Measurements from ENCODE around the gene PDZD7. TPM values are rescaled to one million over a fixed set of nuclear protein-coding genes. Genes with fewer than 3 reads are reported as not detected.
A peak's percentile ranks its signal among the peaks of the same experiment; 100 is the strongest.

The PDZD7 gene
- total RNA-seq (2014; rRNA removed; shearing (Covaris generic)) = 0.80 and 1.6 TPM in 2 replicates
- 1.2 and 1.3 TPM in 2 replicates for polyA plus RNA-seq (2015; cell fraction: cytosol; rRNA removed)
- polyA plus RNA-seq (2015; cell fraction: nucleus; rRNA removed) = 2.8 and 4.4 TPM in 2 replicates

GRCh38 chr10:101031128-101031795 is at the start of gene PDZD7, which contains the start of gene SFXN3:
PDZD7 (minus strand) TSS chr10:101031129; CDS start chr10:101030219, 910 bp downstream.
SFXN3 (plus strand) TSS chr10:101031234; CDS start chr10:101034695, 3,461 bp downstream.
- peak; percentile 89 for DNase-seq (ENCODE audit: low read depth)

- no peak for DNase-seq (ENCODE audit: low read depth)
Observed at GRCh38 chr10:101079874-101080273, 48.9 kb upstream of the PDZD7 start.

DNA sequence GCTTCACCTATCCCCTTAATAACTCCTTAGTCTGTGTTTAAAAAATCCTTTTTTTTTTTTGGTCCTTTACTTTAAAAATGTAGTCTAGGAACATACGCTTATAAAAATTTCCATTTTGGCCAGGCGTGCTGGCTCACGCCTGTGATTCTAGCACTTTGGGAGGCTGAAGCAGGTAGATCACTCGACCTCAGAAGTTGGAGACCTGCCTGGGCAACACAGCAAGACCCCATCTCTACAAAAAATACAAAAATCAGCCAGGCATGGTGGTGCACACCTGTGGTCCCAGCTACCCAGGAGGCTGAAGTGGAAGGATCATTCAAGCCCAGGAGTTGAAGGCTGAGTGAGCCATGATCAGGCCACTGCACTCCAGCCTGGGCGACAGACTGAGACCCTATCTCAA is 45.7 kb upstream of the PDZD7 start:
- DNase-seq (ENCODE audit: low read depth) = no peak

GRCh38 chr10:101075775-101076174 is 44.8 kb upstream of the PDZD7 start:
- no peak for DNase-seq (ENCODE audit: low read depth)

GRCh38 chr10:101073631-101074030 is 42.7 kb upstream of the PDZD7 start:
- no peak for DNase-seq (ENCODE audit: low read depth)

GRCh38 chr10:101072923-101073322 is 42.0 kb upstream of the PDZD7 start:
- DNase-seq (ENCODE audit: low read depth) = no peak

GRCh38 chr10:101071885-101072433 is 41.0 kb upstream of the PDZD7 start:
- no peak for DNase-seq (ENCODE audit: low read depth)

- DNase-seq (ENCODE audit: low read depth) = no peak
Observed at GRCh38 chr10:101071267-101071884, 40.4 kb upstream of the PDZD7 start.

DNA sequence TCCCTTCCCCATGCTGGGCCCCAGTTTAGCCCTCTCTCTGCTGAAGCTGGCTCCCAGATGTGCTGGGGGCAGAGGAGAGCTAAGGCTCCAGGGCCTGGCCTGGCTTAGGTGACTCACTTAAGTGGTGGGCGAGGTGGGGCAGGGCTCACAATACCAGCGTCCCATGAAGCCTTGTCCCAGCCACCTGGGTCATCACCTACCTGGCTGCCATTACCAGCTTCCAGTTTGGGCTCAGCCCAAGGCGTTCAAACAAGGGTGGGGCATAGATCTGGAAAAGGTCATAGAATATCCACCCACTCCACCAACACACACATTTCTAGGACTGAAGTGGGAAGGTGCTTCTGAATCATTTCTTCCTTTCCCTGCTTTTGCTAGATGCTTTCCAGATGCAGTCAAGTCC is 39.2 kb upstream of the PDZD7 start:
- DNase-seq (ENCODE audit: low read depth) = no peak

GRCh38 chr10:101069441-101069840 is 38.5 kb upstream of the PDZD7 start:
- DNase-seq (ENCODE audit: low read depth) = no peak

GRCh38 chr10:101067356-101068083 is 36.6 kb upstream of the PDZD7 start:
- peak; percentile 74 for DNase-seq (ENCODE audit: low read depth)

GRCh38 chr10:101066896-101067355 is 36.0 kb upstream of the PDZD7 start:
- no peak for DNase-seq (ENCODE audit: low read depth)

GRCh38 chr10:101066146-101066895 is 35.4 kb upstream of the PDZD7 start:
- DNase-seq (ENCODE audit: low read depth) = peak; percentile 89

DNA sequence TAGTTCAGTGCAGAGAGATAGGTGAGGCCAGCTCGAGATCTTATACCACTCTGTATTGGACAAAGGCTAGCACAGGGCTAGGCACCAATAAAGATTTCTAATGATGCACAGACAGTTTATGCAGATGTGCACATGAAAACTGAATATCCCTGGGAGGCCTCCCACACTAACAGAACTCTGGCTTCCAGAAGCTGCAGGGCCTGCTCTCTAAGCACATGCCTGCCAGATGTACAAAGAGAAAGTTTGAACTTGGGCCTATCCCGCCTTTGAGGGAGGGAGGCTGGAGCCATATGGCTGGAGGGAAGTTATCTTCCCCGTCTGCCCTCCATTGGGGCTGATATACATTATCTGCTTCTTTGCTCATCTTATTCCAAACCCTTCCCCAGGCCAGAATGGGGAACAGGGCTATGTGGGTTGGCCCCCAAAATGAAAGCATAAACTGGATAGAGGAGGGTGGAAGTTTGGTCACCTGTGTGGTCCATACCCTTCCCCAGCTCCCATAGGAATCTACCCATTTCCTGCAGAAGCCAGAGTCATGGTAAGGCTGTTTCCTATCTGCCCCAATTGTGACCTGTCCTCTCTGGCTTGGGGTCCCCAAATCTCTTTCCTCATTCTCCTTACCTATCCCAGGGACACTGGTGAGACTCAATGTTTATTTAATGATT is 34.7 kb upstream of the PDZD7 start:
- DNase-seq (ENCODE audit: low read depth) = peak; percentile 18

DNA sequence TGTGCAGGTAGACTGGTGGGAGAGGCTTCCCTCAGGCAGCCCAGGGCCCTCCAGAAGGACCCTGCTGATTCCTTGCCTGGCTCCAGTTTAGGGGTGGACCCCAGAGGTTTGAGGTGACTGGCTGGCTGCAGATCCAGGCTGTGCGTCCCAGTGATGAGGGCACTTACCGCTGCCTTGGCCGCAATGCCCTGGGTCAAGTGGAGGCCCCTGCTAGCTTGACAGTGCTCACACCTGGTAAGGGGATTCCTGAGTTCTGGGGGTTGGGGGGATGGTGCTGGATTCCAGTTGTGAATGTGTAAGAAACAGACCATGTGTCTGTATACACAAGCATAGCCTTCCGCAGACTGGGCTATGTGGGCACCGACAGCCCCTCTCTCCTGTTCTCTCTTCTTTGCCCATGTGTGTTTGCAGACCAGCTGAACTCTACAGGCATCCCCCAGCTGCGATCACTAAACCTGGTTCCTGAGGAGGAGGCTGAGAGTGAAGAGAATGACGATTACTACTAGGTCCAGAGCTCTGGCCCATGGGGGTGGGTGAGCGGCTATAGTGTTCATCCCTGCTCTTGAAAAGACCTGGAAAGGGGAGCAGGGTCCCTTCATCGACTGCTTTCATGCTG is 33.6 kb upstream of the PDZD7 start:
- DNase-seq (ENCODE audit: low read depth) = no peak

- no peak for DNase-seq (ENCODE audit: low read depth)
Observed at GRCh38 chr10:101063548-101064414, 32.9 kb upstream of the PDZD7 start.

DNA sequence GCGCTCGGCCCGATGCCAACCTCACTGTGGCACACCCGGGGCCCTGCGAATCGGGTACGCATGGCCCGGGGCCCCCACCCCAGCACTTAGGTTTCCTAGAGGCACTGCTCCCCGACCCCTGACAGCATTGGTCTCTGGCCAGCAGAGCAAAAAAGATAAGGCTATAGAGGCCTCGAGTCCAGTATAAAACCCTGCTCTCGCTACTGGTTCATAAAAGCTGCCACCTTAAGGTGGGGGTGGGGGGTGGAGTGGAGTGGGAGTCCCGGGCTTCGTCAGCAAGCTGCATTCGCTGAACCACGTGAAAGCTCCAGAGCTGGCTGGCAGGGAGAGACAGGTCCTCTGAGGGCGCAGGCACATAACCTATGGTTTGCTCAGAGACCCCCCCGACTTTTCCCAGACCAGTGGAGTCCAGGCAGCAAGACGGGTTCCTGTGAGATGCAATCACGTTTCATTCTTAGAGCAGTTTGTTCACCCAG is 32.2 kb upstream of the PDZD7 start:
- no peak for DNase-seq (ENCODE audit: low read depth)

DNA sequence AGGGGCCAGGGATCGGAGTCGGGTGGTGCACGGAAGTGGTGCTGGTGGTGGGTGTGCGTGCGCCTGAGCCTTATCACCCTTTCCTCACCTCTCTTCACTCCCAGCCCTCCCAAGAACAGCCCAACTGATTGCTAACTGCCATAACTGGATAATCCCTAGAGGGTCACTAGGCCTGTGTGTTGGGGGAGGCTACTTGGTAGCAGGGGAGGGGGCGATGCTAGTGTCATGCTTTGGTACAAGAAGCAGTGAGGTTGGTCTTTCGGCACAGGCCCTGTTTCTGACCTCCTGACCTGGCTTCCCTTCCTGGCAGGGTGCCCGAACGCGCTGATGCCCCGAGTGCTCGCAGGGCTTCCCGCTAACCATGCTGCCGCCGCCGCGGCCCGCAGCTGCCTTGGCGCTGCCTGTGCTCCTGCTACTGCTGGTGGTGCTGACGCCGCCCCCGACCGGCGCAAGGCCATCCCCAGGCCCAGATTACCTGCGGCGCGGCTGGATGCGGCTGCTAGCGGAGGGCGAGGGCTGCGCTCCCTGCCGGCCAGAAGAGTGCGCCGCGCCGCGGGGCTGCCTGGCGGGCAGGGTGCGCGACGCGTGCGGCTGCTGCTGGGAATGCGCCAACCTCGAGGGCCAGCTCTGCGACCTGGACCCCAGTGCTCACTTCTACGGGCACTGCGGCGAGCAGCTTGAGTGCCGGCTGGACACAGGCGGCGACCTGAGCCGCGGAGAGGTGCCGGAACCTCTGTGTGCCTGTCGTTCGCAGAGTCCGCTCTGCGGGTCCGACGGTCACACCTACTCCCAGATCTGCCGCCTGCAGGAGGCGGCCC is 31.5 kb upstream of the PDZD7 start:
- no peak for DNase-seq (ENCODE audit: low read depth)
